Limb (tissue), 2 donors: ENCODE results near the gene GLB1L3.
A peak's percentile ranks its signal among the peaks of the same experiment; 100 is the strongest.
"Not testable (repeated sequence)": the region's sequence is repeated elsewhere in the genome, so short reads cannot be mapped to it uniquely, and the experiment has no call there.

Experiments
- DNase-seq, 2 donors: peaks; one replicate each; pipeline ENCODE4 v3.0.0-alpha.2; 2016; ENCODE audit errors: extremely low spot score in 2 of 2

GLB1L3 gene

GRCh38 chr11:134275188-134275533, 1.0 kb upstream of the GLB1L3 start:
- DNase-seq: no peak

- DNase-seq: peak in 1 of 2 donors; percentile 52
These were observed 410 bp downstream of the GLB1L3 start for GRCh38 chr11:134276396-134277182.

- no peak for DNase-seq
These were observed 1.2 kb downstream of the GLB1L3 start for GRCh38 chr11:134277183-134278001.

- no peak for DNase-seq
These were observed 2.2 kb downstream of the GLB1L3 start for GRCh38 chr11:134278356-134278755.

- DNase-seq: not testable (repeated sequence)
These were observed 5.5 kb downstream of the GLB1L3 start for GRCh38 chr11:134281635-134282034.

GRCh38 chr11:134282121-134283045, 6.2 kb downstream of the GLB1L3 start:
- no peak for DNase-seq

- no peak for DNase-seq
These were observed 7.5 kb downstream of the GLB1L3 start for GRCh38 chr11:134283461-134284230.

- DNase-seq: not testable (repeated sequence)
These were observed 8.2 kb downstream of the GLB1L3 start for GRCh38 chr11:134284349-134284748.

- no peak for DNase-seq
These were observed 11.4 kb downstream of the GLB1L3 start for GRCh38 chr11:134287561-134287960.

GRCh38 chr11:134288486-134288885, 12.3 kb downstream of the GLB1L3 start:
- no peak for DNase-seq

GRCh38 chr11:134289167-134289566, 13.0 kb downstream of the GLB1L3 start:
- no peak for DNase-seq

- no peak for DNase-seq
These were observed 13.6 kb downstream of the GLB1L3 start for GRCh38 chr11:134289789-134290188.

GRCh38 chr11:134290646-134291045, 14.5 kb downstream of the GLB1L3 start:
- no peak for DNase-seq

- no peak for DNase-seq
These were observed 15.0 kb downstream of the GLB1L3 start for GRCh38 chr11:134291196-134291595.

GRCh38 chr11:134292661-134293060, 16.5 kb downstream of the GLB1L3 start:
- DNase-seq: no peak

GRCh38 chr11:134293119-134294113, 17.2 kb downstream of the GLB1L3 start:
- DNase-seq: no peak

- DNase-seq: no peak
These were observed 18.5 kb downstream of the GLB1L3 start for GRCh38 chr11:134294664-134295063.

- no peak for DNase-seq
These were observed 36.0 kb downstream of the GLB1L3 start for GRCh38 chr11:134312223-134312622.

GRCh38 chr11:134312807-134313206, 36.6 kb downstream of the GLB1L3 start:
- DNase-seq: no peak

- DNase-seq: no peak
These were observed 37.2 kb downstream of the GLB1L3 start for GRCh38 chr11:134313379-134313778.
